GM18519 (cell line): ENCODE measurements around the gene SLC44A5.
A peak's percentile ranks its signal among the peaks of the same experiment; 100 is the strongest.
"Not testable (repeated sequence)": the region's sequence is repeated elsewhere in the genome, so short reads cannot be mapped to it uniquely, and the experiment has no call there.

ENCODE experiments used
- ATAC-seq: cut with Tn5 transposase; IDR thresholded peaks from one replicate; pipeline ENCODE4 v1.9.1; 2021; ENCODE audit warnings: mild to moderate bottlenecking, moderate library complexity; ENCODE audit not compliant: unreplicated experiment, low FRiP score

Gene SLC44A5

GRCh38 chr1:75394386-75395139, 216.4 kb downstream of the SLC44A5 start:
- ATAC-seq: peak; percentile 45

GRCh38 chr1:75392278-75392677, 218.6 kb downstream of the SLC44A5 start:
- ATAC-seq: peak; percentile 44

- not testable (repeated sequence) for ATAC-seq
These were observed 235.2 kb downstream of the SLC44A5 start for GRCh38 chr1:75375476-75376447.

- ATAC-seq: no peak
These were observed 237.3 kb downstream of the SLC44A5 start for GRCh38 chr1:75373542-75374159.

- no peak for ATAC-seq
These were observed 244.3 kb downstream of the SLC44A5 start for GRCh38 chr1:75366595-75366994.

- ATAC-seq: no peak
These were observed 249.7 kb downstream of the SLC44A5 start for GRCh38 chr1:75361260-75361659.

- not testable (repeated sequence) for ATAC-seq
These were observed 256.6 kb downstream of the SLC44A5 start for GRCh38 chr1:75354267-75354666.

GRCh38 chr1:75353051-75353450, 257.9 kb downstream of the SLC44A5 start:
- no peak for ATAC-seq

- ATAC-seq: no peak
These were observed 265.2 kb downstream of the SLC44A5 start for GRCh38 chr1:75345538-75346292.

GRCh38 chr1:75342786-75343185, 268.1 kb downstream of the SLC44A5 start:
- no peak for ATAC-seq

GRCh38 chr1:75341537-75341936, 269.4 kb downstream of the SLC44A5 start:
- peak; percentile 40 for ATAC-seq

- peak; percentile 91 for ATAC-seq
These were observed 272.1 kb downstream of the SLC44A5 start for GRCh38 chr1:75338616-75339483.

- no peak for ATAC-seq
These were observed 276.0 kb downstream of the SLC44A5 start for GRCh38 chr1:75334876-75335389.

GRCh38 chr1:75330624-75331023, 280.3 kb downstream of the SLC44A5 start:
- no peak for ATAC-seq

- ATAC-seq: no peak
These were observed 282.2 kb downstream of the SLC44A5 start for GRCh38 chr1:75328691-75329090.

GRCh38 chr1:75327395-75327794, 283.5 kb downstream of the SLC44A5 start:
- ATAC-seq: no peak

- ATAC-seq: no peak
These were observed 292.9 kb downstream of the SLC44A5 start for GRCh38 chr1:75317976-75318375.

- no peak for ATAC-seq
These were observed 294.7 kb downstream of the SLC44A5 start for GRCh38 chr1:75316230-75316629.

- ATAC-seq: no peak
These were observed 298.3 kb downstream of the SLC44A5 start for GRCh38 chr1:75312620-75313019.
